Measurements from ENCODE around the gene PCDHGA10.

- TF ChIP-seq CTCF (IDR thresholded peaks at IDR 0.05), result no peak
- no peak for TF ChIP-seq POLR2A (IDR thresholded peaks at IDR 0.05; ENCODE audit: low read depth)
These were observed 24.4 kb downstream of the PCDHGA10 start for GRCh38 chr5:141437221-141437620.

Data from esophagus muscularis mucosa (tissue), 3 donors.